ENCODE data around the gene NAGPA.

NAGPA gene

DNA sequence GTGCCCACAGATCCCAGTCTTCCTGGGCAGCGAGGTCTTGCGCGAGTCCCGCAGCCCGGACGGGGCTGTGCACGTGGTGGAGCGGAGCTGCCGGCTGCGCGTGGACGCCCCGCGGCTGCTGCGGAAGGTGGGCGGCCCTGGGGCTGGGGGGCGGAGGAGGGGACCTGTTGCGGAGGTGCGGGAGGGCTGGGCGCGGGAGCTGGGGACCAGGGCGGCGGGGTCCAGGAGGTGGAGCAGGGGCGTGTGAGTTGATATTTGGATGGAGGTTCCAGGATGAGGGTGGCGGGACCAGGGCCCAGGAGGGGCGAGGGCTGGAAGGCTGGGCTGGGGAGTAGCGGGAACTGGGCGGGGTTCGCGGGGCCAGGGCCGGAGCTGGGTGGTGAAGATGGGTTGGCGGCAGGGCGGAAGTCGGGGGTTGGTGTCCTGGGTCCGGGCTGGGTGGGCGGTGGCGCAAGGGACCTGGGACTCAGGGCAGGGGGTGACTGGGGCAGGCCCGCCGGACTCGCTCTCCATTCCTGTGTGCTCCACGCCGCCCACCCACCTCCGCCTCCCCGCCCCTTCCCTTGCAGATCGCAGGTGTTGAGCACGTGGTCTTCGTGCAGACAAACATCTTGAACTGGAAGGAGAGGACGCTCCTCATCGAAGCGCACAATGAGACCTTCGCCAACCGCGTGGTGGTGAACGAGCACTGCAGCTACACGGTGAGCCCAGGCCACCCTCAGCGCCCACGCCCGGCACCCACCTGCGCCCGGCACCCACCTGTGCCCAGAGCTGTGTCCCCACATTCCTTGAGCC, 46.0 kb downstream of the NAGPA start:
- H3K36me3 ChIP-seq (ENCODE audit: control insufficient read depth in 2 of 2, insufficient read depth in 2 of 2, low read length in 2 of 2), result no peaks in the 10 kb centered on the region
- H3K27me3 ChIP-seq (ENCODE audit: control insufficient read depth in 1 of 2, insufficient read depth in 2 of 2, low read length in 2 of 2), result peaks cover 17 to 20% of the 10 kb centered on the region in 2 donors
- H3K9me3 ChIP-seq (ENCODE audit: control insufficient read depth in 2 of 2, low read length in 2 of 2), result peaks cover 0 to 5% of the 10 kb centered on the region in 2 donors
- H3K9ac ChIP-seq (ENCODE audit: low read length in 2 of 2), result no peak overlapping the region
- no peak overlapping the region for H3K27ac ChIP-seq (ENCODE audit: low read length)
- H3K4me3 ChIP-seq (ENCODE audit: low read length in 2 of 2), result no peak overlapping the region
- H3K4me1 ChIP-seq (ENCODE audit: control insufficient read depth, insufficient read depth, low read length), result no peaks in the 10 kb centered on the region

DNA sequence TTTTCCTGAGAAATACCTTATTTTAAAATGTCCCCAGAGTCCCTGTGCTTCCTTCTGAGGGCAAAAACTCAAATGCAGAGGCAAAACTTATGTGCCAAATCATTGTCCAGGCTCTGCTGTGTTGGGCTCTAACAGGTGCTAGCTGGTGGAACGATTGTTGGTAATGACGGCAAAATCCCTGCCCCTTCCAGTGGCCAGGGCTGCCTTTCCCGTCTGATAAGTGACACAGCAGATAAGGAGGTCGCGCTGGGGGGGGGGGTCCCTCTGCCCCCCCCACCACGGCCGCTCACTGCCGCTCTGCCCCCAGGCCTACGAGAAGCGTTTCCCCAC, 46.5 kb downstream of the NAGPA start:
- Histone ChIP-seq H3K36me3 (ENCODE audit: control insufficient read depth in 2 of 2, insufficient read depth in 2 of 2, low read length in 2 of 2) (no peaks in the 10 kb centered on the region), H3K4me1 (ENCODE audit: control insufficient read depth, insufficient read depth, low read length) (peaks cover 4% of the 10 kb centered on the region), H3K27ac (ENCODE audit: low read length) (no peak overlapping the region), H3K9me3 (ENCODE audit: control insufficient read depth in 2 of 2, low read length in 2 of 2) (peaks cover 0 to 5% of the 10 kb centered on the region in 2 donors), H3K4me3 (ENCODE audit: low read length in 2 of 2) (no peak overlapping the region), H3K9ac (ENCODE audit: low read length in 2 of 2) (no peak overlapping the region), H3K27me3 (ENCODE audit: control insufficient read depth in 1 of 2, insufficient read depth in 2 of 2, low read length in 2 of 2) (peaks cover 18 to 20% of the 10 kb centered on the region in 2 donors)

DNA sequence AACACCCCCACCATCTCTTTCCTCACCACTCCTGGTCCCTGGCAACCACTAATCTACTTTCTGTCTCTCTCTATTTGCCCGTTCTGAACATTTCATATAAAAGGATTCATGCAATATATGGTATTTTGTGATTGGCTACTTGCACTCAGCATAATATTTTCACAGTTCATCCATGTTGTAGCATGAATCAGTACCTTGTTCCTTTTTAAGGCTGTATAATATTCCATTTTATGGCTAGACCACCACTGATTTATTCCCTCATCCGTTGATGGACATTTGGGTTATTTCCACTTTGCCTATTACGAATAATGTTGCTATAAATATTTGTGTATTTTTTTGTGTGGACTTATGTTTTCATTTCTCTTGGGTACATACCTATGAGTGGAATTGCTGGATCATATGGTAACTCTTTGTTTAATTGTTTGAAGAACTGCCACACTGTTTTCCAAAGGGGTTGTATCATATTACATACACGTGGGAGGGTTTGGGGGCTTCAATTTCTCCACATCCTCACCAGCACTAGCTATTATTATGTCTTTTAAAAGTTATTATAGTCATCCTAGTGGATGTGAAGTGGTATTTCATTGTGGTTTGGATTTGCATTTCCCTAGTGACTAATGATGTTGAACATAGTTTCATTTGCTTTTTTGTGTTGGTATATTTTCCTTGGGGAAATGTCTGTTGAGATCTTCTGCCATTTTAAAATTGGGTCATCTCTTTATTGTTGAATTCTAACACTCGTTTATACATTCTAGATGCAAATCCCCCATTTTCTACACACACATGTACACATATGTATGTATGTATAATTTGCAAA, 49.4 kb downstream of the NAGPA start:
- Histone ChIP-seq H3K4me3 (ENCODE audit: low read length in 2 of 2) (no peak overlapping the region), H3K27me3 (ENCODE audit: control insufficient read depth in 1 of 2, insufficient read depth in 2 of 2, low read length in 2 of 2) (peaks cover 15% of the 10 kb centered on the region in 2 donors), H3K36me3 (ENCODE audit: control insufficient read depth in 2 of 2, insufficient read depth in 2 of 2, low read length in 2 of 2) (no peaks in the 10 kb centered on the region), H3K9me3 (ENCODE audit: control insufficient read depth in 2 of 2, low read length in 2 of 2) (peaks cover 0 to 5% of the 10 kb centered on the region in 2 donors), H3K9ac (ENCODE audit: low read length in 2 of 2) (no peak overlapping the region), H3K27ac (ENCODE audit: low read length) (no peak overlapping the region), H3K4me1 (ENCODE audit: control insufficient read depth, insufficient read depth, low read length) (peaks cover 5% of the 10 kb centered on the region)

DNA sequence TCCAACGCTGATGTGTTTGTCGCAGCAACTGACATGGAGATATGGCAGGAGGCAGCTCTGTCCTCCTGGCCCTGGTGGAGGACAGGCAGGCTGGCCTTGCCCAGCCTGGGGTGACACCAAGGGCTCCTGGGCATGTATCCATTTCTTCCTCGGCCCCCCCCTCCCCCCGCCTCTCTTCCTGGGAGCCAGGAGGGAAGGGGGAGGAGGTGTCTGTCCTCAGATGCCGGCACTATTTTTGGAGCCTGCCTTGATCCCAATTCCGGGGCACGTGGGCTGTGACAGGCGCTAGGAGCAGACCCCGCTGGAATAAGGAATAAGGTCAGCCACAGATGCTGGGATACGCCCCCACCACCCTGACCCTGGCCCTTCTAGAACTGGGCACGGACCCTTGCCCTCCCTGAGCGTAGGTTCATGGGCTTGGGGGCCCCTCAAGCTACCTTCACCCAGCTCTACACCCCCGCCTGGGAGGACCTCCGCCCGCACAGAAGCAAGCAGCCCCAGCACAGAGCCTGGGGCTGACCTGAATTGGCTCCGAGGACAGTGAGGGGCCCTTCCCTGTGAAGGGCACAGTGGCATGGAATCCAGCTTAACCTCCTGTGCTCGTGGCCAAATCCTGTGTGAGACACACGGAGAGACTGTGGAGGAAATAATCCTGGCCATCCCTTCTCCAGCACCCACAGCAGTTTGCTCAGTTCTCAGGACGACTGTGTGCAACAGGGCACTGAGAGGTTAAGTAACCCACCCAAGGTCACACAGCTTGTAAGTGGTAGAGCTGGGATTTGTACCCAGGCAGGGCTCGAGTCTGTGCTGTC, 51.5 kb downstream of the NAGPA start:
- Histone ChIP-seq H3K9ac (ENCODE audit: low read length in 2 of 2) (no peak overlapping the region), H3K27me3 (ENCODE audit: control insufficient read depth in 1 of 2, insufficient read depth in 2 of 2, low read length in 2 of 2) (peaks cover under 1 to 6% of the 10 kb centered on the region in 2 donors), H3K9me3 (ENCODE audit: control insufficient read depth in 2 of 2, low read length in 2 of 2) (peaks cover 0 to 5% of the 10 kb centered on the region in 2 donors), H3K4me1 (ENCODE audit: control insufficient read depth, insufficient read depth, low read length) (peaks cover 5% of the 10 kb centered on the region), H3K27ac (ENCODE audit: low read length) (no peak overlapping the region), H3K36me3 (ENCODE audit: control insufficient read depth in 2 of 2, insufficient read depth in 2 of 2, low read length in 2 of 2) (no peaks in the 10 kb centered on the region), H3K4me3 (ENCODE audit: low read length in 2 of 2) (no peak overlapping the region)

DNA sequence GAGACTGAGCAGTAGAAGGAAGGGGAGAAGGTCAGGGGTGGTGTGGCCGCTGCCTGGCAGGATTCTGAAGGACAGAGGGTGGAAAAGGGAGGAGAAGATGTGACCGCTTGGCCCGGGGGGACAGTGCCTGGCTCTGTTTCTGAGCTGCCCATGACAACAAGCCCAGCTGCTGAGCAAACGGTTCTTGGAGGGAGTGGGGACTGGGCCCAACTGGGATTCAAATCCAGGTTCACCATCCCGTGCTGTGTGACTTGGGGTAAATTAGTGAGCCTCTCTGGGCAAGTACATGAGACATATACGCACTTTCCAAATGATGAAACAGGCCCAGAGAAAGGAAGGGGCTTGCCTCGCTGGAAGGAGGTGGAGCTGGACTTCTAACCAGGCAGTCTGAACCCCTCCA, 52.3 kb downstream of the NAGPA start:
- H3K9ac ChIP-seq (ENCODE audit: low read length in 2 of 2), result no peak overlapping the region
- H3K36me3 ChIP-seq (ENCODE audit: control insufficient read depth in 2 of 2, insufficient read depth in 2 of 2, low read length in 2 of 2), result no peaks in the 10 kb centered on the region
- no peak overlapping the region for H3K4me3 ChIP-seq (ENCODE audit: low read length in 2 of 2)
- peaks cover 5% of the 10 kb centered on the region for H3K4me1 ChIP-seq (ENCODE audit: control insufficient read depth, insufficient read depth, low read length)
- H3K27me3 ChIP-seq (ENCODE audit: control insufficient read depth in 1 of 2, insufficient read depth in 2 of 2, low read length in 2 of 2), result peaks cover 0 to 6% of the 10 kb centered on the region in 2 donors
- peaks cover 0 to 7% of the 10 kb centered on the region in 2 donors for H3K9me3 ChIP-seq (ENCODE audit: control insufficient read depth in 2 of 2, low read length in 2 of 2)
- no peak overlapping the region for H3K27ac ChIP-seq (ENCODE audit: low read length)

DNA sequence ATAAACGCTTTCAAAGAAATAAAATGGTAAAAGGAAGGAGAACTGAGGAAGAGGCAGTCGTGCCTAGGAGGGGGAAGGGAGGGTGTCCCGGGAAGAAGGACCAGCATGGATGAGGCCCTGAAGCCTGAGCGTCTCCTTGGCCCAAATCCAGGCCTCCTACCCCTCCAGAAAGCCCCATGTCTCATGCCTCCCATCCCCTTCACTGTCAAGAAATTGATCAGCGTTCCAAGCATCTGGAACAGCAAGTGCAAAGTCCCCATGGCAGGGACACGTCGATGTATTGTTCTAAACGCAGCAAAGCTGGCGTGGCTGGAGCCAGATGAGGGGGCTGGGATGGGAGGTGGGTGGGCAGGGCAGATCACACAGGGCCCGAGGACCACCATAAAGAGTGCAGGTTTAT, 53.0 kb downstream of the NAGPA start:
- H3K9ac ChIP-seq (ENCODE audit: low read length in 2 of 2), result no peak overlapping the region
- no peak overlapping the region for H3K4me3 ChIP-seq (ENCODE audit: low read length in 2 of 2)
- H3K9me3 ChIP-seq (ENCODE audit: control insufficient read depth in 2 of 2, low read length in 2 of 2), result peaks cover 4 to 6% of the 10 kb centered on the region in 2 donors
- H3K27ac ChIP-seq (ENCODE audit: low read length), result no peak overlapping the region
- peaks cover 5% of the 10 kb centered on the region for H3K4me1 ChIP-seq (ENCODE audit: control insufficient read depth, insufficient read depth, low read length)
- H3K36me3 ChIP-seq (ENCODE audit: control insufficient read depth in 2 of 2, insufficient read depth in 2 of 2, low read length in 2 of 2), result no peaks in the 10 kb centered on the region
- H3K27me3 ChIP-seq (ENCODE audit: control insufficient read depth in 1 of 2, insufficient read depth in 2 of 2, low read length in 2 of 2), result peaks cover 0 to 6% of the 10 kb centered on the region in 2 donors

DNA sequence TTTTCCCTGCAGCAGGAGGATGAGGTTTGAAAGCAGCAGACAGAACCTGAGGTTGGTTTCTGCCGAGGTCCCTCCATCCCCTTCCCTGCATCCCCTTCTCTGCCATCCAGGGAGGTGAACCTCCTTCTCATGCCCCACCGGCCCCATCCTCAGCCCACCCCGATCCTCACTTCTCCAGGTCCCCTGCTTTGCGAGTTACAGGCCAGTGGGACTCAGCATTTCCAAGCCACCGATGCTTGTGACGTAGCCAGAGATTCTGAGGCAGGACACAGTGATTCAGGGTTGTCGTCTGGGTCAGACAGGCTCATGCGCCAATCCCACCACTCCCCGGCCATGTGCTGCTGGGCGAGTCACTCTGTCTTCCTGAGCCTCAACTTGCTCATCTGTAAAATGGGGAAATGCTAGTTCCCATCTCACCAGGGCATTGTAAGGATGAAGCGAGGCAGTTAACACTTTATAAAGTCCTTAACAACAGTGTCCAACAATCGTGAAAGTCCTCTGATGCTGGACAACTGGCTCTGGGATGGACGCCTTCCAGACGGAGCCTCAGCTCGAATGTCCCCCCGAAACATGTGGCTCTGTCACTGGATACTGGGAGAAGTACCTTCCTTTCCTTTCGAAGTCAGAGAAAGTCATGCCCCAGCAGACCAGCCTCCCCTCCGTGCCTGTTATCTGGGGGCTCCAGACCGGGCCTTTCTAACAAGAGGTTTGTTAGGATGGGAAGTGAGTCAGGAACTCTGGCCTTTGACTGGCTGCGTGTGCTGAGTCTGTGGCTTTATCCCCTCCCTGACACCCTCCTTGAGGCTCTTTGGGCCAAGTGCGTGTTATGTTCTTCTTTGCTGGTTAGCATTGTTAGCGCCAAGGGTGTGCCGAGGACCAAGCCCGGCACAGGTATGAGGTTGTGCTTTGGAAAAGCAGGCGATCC, 53.7 kb downstream of the NAGPA start:
- Histone ChIP-seq H3K27ac (ENCODE audit: low read length) (no peak overlapping the region), H3K4me1 (ENCODE audit: control insufficient read depth, insufficient read depth, low read length) (peaks cover 5% of the 10 kb centered on the region), H3K36me3 (ENCODE audit: control insufficient read depth in 2 of 2, insufficient read depth in 2 of 2, low read length in 2 of 2) (no peaks in the 10 kb centered on the region)

DNA sequence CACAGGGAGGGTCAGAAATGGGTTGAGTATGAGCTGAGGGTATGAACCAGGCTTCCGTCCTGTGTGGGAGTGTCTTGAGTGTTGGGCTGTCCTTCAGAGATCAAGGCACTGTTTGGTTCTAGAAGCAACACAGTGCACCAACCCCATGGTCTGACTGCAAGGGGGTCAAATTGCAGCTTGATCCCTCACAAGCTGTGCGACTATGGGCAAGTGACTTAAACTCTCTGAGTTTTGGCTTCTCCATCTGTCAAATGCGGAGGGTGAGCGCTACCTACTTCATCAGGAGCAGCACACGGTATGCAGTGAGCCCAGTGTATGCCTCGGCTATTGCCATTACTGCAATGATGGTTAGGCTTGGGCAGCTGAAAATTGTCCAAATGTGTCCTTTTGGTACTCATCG, 54.6 kb downstream of the NAGPA start:
- Histone ChIP-seq H3K27me3 (ENCODE audit: control insufficient read depth in 1 of 2, insufficient read depth in 2 of 2, low read length in 2 of 2) (peaks cover 0 to 6% of the 10 kb centered on the region in 2 donors), H3K4me1 (ENCODE audit: control insufficient read depth, insufficient read depth, low read length) (peaks cover 5% of the 10 kb centered on the region), H3K9ac (ENCODE audit: low read length in 2 of 2) (no peak overlapping the region), H3K36me3 (ENCODE audit: control insufficient read depth in 2 of 2, insufficient read depth in 2 of 2, low read length in 2 of 2) (no peaks in the 10 kb centered on the region), H3K4me3 (ENCODE audit: low read length in 2 of 2) (no peak overlapping the region), H3K9me3 (ENCODE audit: control insufficient read depth in 2 of 2, low read length in 2 of 2) (peaks cover 4 to 6% of the 10 kb centered on the region in 2 donors), H3K27ac (ENCODE audit: low read length) (no peak overlapping the region)

More for the DNA sequence above, 53.7 kb downstream of the NAGPA start:
- Histone ChIP-seq H3K4me3 (ENCODE audit: low read length in 2 of 2) (no peak overlapping the region), H3K27me3 (ENCODE audit: control insufficient read depth in 1 of 2, insufficient read depth in 2 of 2, low read length in 2 of 2) (peaks cover 0 to 6% of the 10 kb centered on the region in 2 donors), H3K9me3 (ENCODE audit: control insufficient read depth in 2 of 2, low read length in 2 of 2) (peaks cover 4 to 6% of the 10 kb centered on the region in 2 donors), H3K9ac (ENCODE audit: low read length in 2 of 2) (no peak overlapping the region)

DNA sequence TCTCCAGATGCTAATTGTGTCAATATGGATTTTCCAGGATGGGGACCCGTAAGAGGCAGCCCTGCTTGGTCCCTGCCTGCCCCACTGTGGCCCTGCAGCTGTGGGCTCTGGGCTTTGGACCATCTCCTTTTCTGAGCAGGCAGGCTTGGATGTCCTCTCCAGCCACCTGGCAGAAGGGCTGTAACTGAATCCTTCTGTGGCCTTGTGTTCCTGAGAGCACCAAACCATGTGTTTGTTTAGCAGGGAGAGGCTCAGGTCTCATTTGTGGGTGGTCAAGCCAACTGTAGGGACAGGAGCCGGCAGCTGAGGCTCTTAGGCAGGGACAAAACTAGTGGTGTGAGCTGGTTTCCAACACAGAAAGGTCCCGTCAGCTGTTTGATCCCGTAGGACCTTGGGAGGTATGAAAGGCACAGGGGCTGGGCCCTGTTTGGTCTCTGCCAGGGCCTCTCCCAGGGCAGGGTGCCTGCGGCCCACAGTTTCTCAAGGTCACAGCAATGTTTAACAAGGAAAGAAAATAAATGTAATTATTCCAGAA, 57.1 kb downstream of the NAGPA start:
- no peak overlapping the region for H3K4me3 ChIP-seq (ENCODE audit: low read length in 2 of 2)
- H3K36me3 ChIP-seq (ENCODE audit: control insufficient read depth in 2 of 2, insufficient read depth in 2 of 2, low read length in 2 of 2), result no peaks in the 10 kb centered on the region
- peaks cover 4 to 6% of the 10 kb centered on the region in 2 donors for H3K9me3 ChIP-seq (ENCODE audit: control insufficient read depth in 2 of 2, low read length in 2 of 2)
- no peak overlapping the region for H3K9ac ChIP-seq (ENCODE audit: low read length in 2 of 2)
- no peak overlapping the region for H3K27ac ChIP-seq (ENCODE audit: low read length)
- peaks cover 0 to 5% of the 10 kb centered on the region in 2 donors for H3K27me3 ChIP-seq (ENCODE audit: control insufficient read depth in 1 of 2, insufficient read depth in 2 of 2, low read length in 2 of 2)
- no peaks in the 10 kb centered on the region for H3K4me1 ChIP-seq (ENCODE audit: control insufficient read depth, insufficient read depth, low read length)

All from stomach smooth muscle (tissue), 2 donors.